HAP-1 (cell line): ENCODE data around the gene PRKAG2.

Source experiments
- DNase-seq, 2 experiments: peaks; one replicate each; pipeline ENCODE4 v3.0.0-alpha.2; 2016 to 2020; ENCODE audit warnings: low spot score in 2 of 2
- H3K27me3 ChIP-seq: fragments of 250-450 bp; sonication (Bioruptor Pico); 2 replicates; pipeline ENCODE4 v1.5.1; 2020; ENCODE audit warnings: low read depth, mild to moderate bottlenecking, moderate library complexity
- H3K36me3 ChIP-seq: fragments of 250-450 bp; sonication (Bioruptor Pico); replicated peaks from 2 replicates; pipeline ENCODE4 v1.5.1; 2020; ENCODE audit warnings: mild to moderate bottlenecking
- H3K4me1 ChIP-seq: fragments of 250-450 bp; sonication (Bioruptor Pico); 2 replicates; pipeline ENCODE4 v1.5.1; 2020; ENCODE audit warnings: mild to moderate bottlenecking
- H3K4me3 ChIP-seq: fragments of 250-450 bp; sonication (Bioruptor Pico); 2 replicates; pipeline ENCODE4 v1.5.1; 2020; ENCODE audit warnings: mild to moderate bottlenecking, moderate library complexity
- H3K9me3 ChIP-seq: fragments of 250-450 bp; sonication (Bioruptor Pico); 2 replicates; pipeline ENCODE4 v1.5.1; 2020; ENCODE audit warnings: mild to moderate bottlenecking, moderate library complexity
- in situ Hi-C: fragments of 300-500 bp; cut with MboI; formaldehyde crosslinking; loops from 3 replicates; pipeline ENCODE4 v1.14.3; 2020; ENCODE audit warnings: low sequenced_read_pairs, inconsistent platforms, mixed read lengths

PRKAG2 gene

DNA sequence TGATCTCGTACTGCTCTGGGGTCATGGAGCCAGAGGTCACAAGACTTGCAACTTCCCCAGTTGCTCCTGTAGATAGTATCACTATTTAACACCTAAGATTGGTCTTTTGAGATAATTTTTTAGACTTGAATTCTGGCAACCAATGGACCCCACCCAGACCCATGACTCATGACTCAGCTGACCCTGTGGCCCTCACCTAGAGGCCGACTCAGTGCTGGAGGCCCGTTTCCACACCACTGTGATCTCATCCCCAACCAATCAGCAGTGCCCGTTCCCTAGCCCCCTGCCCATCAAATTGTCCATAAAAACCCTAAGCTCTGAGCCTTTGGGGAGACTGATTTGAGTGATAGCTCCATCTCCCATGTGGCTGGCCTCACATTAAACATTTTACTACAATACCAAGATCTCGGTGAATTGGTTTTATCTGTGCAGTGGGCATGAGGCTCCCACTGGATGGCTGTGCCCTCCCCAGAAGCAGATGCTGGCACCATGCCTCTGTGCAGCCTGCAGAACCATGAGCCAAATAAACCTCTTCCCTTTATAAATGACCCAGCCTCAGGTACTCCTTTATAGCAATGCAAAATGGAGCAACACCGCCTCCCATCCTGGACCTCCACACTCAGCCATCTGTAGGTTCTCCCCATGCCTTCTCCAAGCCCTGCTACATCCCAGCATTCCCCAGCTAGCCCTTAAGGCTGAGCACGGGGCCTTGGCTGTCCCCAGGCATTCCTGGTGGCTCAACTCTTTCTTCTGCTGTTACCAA is 98.8 kb downstream of the PRKAG2 start:
- no peaks in the 10 kb centered on the region; the same call in 1 of the 2 replicates for H3K4me1 ChIP-seq
- no peaks in the 10 kb centered on the region for H3K27me3 ChIP-seq
- H3K4me3 ChIP-seq: no peak overlapping the region
- no peak for DNase-seq
- no peaks in the 10 kb centered on the region for H3K36me3 ChIP-seq
- in situ Hi-C loops: no loop called here
- H3K9me3 ChIP-seq: peaks cover 5% of the 10 kb centered on the region; the same call in 1 of the 2 replicates

DNA sequence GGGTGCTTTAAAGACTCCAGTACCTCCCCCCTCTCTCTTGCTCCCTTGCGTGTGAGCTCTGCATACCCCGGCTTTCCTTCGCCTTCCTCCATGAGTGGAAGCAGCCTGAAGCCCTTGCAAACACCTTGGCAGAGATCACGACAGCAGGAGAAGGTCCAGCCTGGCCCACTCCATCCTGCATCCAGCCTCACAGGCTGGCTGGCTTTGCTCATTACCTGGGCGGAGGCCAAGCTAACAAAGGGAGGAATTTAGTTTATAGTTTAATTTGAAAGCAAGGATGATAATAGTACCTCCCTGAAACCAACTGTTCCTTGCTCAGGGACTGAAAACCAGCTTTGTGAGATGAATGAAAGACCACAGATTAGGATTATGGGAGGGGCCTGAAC is 99.4 kb downstream of the PRKAG2 start:
- H3K36me3 ChIP-seq: no peaks in the 10 kb centered on the region
- no peaks in the 10 kb centered on the region for H3K27me3 ChIP-seq
- DNase-seq: no peak
- H3K9me3 ChIP-seq: peaks cover 5% of the 10 kb centered on the region; the same call in 1 of the 2 replicates
- H3K4me1 ChIP-seq: no peaks in the 10 kb centered on the region
- H3K4me3 ChIP-seq: no peak overlapping the region
- in situ Hi-C loops: no loop called here

DNA sequence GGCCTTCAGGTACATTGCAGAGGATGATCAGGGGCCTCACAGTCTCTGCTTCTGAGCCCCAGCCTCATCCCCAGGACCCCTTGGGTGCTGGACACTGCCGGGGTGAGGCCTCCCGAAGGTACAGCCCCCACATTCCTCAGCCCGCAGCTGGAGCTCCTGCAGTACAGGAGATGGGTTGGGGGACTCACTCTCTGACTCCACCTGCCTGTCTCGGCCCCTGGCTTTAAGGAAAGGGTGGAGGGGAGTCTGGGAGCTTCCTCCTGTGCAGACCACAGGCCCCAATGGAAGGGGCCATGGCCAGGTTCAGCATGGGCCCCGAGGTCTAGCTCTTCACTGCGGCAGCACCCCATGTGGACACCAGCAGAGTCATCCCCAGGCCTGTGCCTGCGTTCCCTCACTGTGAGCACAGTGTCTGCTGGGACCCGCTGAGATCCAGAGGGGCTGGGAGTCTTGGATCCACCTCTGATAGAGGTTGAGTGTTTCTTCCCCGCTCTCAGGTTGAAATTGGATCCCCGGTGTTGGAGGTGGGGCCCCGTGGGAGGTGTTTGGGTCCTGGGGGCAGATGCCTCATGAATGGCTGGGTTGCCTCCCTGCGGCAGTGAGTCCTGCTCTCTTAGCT is 99.9 kb downstream of the PRKAG2 start:
- Histone ChIP-seq H3K9me3 (peaks cover 5% of the 10 kb centered on the region; the same call in 1 of the 2 replicates), H3K4me3 (no peak overlapping the region), H3K4me1 (no peaks in the 10 kb centered on the region), H3K36me3 (no peaks in the 10 kb centered on the region), H3K27me3 (no peaks in the 10 kb centered on the region)
- no peak for DNase-seq
- in situ Hi-C loops: no loop called here

DNA sequence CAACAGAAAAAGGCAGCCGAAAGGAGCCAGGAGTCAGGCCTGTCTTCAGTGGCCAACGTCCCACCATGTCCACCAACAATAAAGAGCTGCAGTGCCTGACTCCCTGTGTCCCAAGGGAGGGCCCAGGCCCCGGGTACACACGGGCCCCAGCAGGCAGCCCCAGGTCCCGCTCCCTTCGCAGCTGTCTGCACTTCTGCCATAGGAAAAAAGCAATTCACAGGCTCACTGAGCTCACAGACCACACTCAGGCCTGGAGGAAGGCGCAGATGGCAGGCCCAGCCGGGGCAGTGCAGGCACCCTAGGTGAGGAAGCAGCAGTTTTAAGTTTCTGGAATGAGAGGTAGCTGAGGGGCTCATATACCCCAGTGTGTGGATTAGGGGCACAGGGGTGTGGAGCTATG is 100.5 kb downstream of the PRKAG2 start:
- peaks cover 5% of the 10 kb centered on the region; the same call in 1 of the 2 replicates for H3K9me3 ChIP-seq
- no peak for DNase-seq
- H3K4me1 ChIP-seq: no peaks in the 10 kb centered on the region
- H3K36me3 ChIP-seq: no peaks in the 10 kb centered on the region
- no peak overlapping the region for H3K4me3 ChIP-seq
- in situ Hi-C loops: no loop called here
- no peaks in the 10 kb centered on the region for H3K27me3 ChIP-seq

DNA sequence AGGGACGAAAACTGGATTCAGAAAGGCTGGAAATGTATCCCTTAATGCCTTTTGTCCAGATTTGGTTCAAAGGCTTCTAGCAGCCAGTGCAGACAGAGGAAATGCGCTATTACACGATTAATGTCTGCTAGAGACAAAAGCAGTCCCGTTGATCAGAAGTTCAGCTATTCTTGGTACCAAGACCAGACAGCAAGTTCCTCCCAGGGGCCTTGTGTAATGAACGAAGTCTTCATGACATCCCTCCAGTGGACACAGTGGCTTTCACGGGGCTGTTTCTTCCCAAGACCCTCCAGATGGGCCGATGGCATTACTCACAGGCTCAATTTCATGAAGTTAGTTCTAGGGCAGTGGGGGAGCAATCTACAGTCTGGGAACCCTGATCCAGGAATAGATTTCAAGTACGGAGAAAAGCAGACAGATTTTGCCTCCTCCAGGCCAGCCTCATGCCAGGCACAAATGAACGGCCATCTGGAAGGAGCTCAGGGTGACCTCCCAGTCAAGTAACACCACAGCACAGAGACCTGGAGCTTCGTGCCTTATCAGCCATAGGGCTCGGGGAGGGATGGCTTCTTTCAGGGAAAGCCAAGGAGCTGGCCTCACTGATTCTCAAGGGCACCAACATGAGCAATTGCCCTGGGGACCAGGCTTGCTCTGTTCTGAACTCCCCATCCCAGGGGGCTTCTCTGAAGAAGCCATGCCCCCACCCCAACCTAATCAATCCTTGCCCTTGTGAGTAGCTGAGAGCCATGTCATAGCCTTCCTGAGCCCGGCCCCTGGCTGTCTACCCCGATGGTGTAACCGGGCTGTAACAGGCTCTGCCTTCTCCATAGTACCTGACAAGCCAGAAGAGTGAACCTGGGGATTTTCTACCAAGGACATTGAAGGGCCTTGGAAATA is 101.1 kb downstream of the PRKAG2 start:
- Histone ChIP-seq H3K4me1 (no peaks in the 10 kb centered on the region), H3K27me3 (no peaks in the 10 kb centered on the region), H3K36me3 (no peaks in the 10 kb centered on the region), H3K4me3 (no peak overlapping the region), H3K9me3 (peaks cover 5% of the 10 kb centered on the region; the same call in 1 of the 2 replicates)
- in situ Hi-C loops: no loop called here
- DNase-seq: no peak

DNA sequence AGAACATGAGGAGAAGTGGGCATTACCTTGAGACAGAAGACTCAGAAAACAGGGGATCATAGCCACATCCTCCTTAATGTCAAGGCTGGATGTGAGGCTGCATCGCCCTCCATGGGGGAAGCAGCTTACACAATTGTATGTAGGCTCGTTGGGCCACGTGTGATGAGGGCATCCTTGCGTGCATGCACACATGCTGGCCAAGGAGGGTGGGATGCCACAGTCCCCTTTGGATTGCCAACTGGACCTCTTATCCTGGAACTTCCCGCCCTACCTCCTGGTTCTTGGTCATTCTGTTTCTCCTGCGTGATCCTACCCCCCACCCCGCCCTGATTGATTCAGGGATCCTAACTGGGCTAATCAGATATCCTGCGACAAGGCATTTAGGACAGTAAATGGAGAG is 102.0 kb downstream of the PRKAG2 start:
- Histone ChIP-seq H3K9me3 (peaks cover 5% of the 10 kb centered on the region; the same call in 1 of the 2 replicates), H3K36me3 (no peaks in the 10 kb centered on the region), H3K4me3 (no peak overlapping the region), H3K4me1 (no peaks in the 10 kb centered on the region), H3K27me3 (no peaks in the 10 kb centered on the region)
- no peak for DNase-seq
- in situ Hi-C loops: no loop called here

DNA sequence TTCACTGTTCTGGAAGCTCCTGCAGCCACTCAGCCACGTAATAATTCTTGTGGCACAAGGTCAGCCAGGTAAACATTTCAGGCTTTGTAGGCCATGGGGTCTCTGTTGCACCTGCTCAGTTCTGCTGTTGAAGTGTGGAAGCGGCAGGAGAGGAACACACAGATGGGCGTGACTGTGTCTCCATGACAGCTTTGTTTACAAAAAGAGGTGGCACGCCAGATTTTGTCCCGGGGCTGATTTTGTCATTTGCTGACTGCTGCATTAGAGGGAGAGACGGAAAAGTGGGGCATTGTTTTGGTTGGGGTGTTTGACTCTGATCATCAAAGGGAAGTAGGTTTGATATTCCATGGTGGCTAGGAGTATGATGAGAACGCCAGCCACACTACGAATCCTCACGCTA is 103.1 kb downstream of the PRKAG2 start:
- in situ Hi-C loops: no loop called here
- Histone ChIP-seq H3K27me3 (no peaks in the 10 kb centered on the region), H3K9me3 (peaks cover 5% of the 10 kb centered on the region; the same call in 1 of the 2 replicates), H3K4me1 (no peaks in the 10 kb centered on the region), H3K4me3 (no peak overlapping the region), H3K36me3 (no peaks in the 10 kb centered on the region)
- no peak for DNase-seq

DNA sequence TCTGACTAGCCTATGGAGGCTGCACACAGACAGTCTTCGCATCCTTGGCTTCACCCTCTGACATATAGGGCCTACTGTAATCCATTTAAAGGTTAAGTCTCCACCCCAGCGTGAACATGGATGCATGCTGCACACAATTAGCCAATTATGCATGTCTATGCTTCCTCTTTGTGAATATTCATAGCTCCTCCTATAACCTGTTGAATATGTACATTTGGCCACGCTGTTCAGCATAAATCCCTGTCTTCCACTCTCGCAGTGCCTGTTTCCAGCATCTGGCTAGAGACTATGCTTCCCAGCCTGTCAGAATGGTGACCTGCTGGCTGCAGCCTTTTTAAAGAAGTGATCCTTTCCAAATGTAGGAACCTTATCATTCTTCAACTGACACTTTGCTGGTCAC is 106.7 kb downstream of the PRKAG2 start:
- DNase-seq: no peak
- Histone ChIP-seq H3K9me3 (no peaks in the 10 kb centered on the region), H3K36me3 (no peaks in the 10 kb centered on the region), H3K4me3 (no peak overlapping the region), H3K4me1 (no peaks in the 10 kb centered on the region), H3K27me3 (no peaks in the 10 kb centered on the region)
- in situ Hi-C loops: no loop called here

DNA sequence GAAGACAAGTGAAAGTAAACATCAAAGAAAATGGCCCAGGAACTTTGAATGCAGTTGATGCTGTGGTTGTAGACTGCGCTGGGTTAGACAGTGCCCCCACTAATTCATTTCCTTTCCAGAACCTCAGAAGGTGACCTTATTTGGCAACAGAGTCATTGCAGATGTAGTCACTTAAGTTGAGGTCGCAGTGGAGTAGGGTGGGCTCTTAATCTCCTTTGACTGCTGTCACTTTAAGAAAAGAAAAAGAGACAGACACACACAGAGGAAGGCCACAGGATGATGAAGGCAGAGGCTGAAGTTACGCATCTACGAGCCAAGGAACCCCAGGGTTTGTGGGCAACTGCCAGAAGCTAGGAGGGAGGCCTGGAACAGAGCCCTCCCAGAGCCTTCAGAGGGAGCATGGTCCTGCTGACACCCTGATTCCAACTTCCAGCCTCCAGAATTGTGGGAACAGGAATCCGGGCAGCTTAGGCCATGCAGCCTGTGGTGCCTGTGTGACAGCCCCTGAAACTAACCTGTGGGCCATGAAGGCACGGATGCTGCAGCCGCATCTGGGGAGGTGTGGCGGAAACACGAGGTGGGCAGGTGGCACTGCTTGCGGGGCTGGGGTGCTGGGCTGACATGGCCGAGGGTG is 107.6 kb downstream of the PRKAG2 start:
- Histone ChIP-seq H3K4me3 (no peak overlapping the region), H3K27me3 (no peaks in the 10 kb centered on the region), H3K9me3 (no peaks in the 10 kb centered on the region), H3K4me1 (no peaks in the 10 kb centered on the region), H3K36me3 (no peaks in the 10 kb centered on the region)
- in situ Hi-C loops: loop anchor here (10.0 kb wide), 1 partner anchor 395 kb away; no protein-coding TSS in a partner anchor
- DNase-seq: no peak

DNA sequence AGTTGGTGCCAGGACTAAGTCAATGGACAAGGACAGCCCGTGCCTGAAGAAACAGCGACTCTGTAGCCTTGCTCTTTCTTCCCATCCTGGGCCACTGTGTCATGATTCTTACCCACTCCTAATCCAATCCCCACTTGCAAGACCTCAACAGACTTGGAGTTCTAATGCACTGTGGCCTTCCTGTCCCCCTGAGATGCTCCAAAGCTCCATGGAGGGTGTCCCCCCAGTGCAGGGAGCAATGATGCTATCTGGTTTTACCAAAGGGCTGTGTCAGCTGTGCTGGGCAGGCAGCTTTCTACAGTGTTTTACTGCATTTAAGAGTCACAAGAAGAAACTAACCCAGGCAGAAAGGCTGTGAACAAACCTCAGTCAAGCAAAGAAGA is 108.1 kb downstream of the PRKAG2 start:
- Histone ChIP-seq H3K4me1 (no peaks in the 10 kb centered on the region), H3K9me3 (no peaks in the 10 kb centered on the region), H3K4me3 (no peak overlapping the region), H3K27me3 (no peaks in the 10 kb centered on the region), H3K36me3 (no peaks in the 10 kb centered on the region)
- DNase-seq: no peak
- in situ Hi-C loops: loop anchor here (10.0 kb wide), 1 partner anchor 394 kb away; no protein-coding TSS in a partner anchor

DNA sequence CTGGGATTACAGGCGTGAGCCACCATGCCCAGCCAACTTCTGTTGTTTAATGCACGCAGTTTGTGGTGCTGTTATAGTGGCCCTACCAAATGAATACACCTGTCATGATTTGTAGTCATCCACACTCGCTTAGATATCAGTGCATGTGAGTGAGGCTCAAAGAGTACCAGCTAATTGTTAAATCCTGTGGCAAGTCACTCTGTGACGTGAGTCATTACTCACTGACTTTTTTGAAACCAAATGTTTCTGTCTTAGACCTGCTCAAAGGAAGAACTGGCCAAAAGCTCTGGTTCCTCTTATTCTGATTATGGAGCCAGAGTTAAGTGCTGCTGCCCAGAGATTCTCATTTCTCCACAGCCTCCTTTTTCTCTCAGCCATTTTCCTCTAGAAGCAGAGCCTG is 109.4 kb downstream of the PRKAG2 start:
- no peaks in the 10 kb centered on the region for H3K27me3 ChIP-seq
- no peak overlapping the region for H3K4me3 ChIP-seq
- DNase-seq: no peak
- H3K9me3 ChIP-seq: no peaks in the 10 kb centered on the region
- no peaks in the 10 kb centered on the region for H3K4me1 ChIP-seq
- in situ Hi-C loops: loop anchor here (10.0 kb wide), 1 partner anchor 393 kb away; no protein-coding TSS in a partner anchor
- no peaks in the 10 kb centered on the region for H3K36me3 ChIP-seq

DNA sequence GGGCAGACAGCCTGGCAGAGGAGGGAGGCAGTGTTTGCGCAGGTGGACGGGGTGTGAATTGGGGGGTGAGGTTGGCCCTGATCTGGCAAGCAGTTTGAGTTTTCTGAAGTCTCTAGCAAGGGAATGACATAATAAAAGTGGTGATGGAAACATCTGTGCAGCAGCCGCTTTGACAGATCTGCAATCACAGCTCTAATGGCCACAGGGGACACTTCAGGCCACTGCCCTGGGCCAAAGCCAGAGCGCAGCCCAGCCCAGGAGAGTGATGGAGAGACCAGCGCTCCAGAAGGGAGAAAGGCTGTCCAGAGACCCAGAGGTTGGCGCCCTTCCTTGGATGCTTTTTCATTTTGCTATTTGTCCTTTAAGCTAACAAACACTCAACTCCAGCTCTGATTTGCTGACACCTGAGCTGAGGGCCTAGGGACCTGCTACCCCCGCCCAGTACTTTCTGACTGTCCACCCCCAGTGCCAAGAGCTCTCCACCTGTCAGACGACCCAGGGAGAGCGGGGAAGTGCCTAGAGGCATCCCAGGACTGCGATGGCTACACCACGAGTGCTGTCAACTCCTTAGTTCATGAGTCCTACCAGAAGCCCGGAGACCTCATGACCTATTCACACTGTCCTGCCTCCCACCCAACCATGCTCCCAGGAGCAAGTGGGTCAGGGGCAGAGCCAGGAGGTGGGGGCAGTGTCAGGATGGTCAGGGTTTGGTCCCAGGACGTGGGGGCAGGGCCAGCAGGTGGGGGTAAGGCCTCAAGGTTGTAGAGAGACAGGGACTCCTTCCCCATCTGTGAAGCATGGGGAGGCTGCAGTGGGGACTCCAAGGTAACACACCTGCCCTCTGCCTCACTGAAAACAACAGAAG is 112.6 kb downstream of the PRKAG2 start:
- H3K4me1 ChIP-seq: no peaks in the 10 kb centered on the region
- H3K4me3 ChIP-seq: no peak overlapping the region
- in situ Hi-C loops: loop anchor here (10.0 kb wide), 1 partner anchor 389 kb away; no protein-coding TSS in a partner anchor
- no peak for DNase-seq
- H3K36me3 ChIP-seq: no peaks in the 10 kb centered on the region
- H3K9me3 ChIP-seq: no peaks in the 10 kb centered on the region
- no peaks in the 10 kb centered on the region for H3K27me3 ChIP-seq
